ENCODE data around the gene CCDC142.

DNA sequence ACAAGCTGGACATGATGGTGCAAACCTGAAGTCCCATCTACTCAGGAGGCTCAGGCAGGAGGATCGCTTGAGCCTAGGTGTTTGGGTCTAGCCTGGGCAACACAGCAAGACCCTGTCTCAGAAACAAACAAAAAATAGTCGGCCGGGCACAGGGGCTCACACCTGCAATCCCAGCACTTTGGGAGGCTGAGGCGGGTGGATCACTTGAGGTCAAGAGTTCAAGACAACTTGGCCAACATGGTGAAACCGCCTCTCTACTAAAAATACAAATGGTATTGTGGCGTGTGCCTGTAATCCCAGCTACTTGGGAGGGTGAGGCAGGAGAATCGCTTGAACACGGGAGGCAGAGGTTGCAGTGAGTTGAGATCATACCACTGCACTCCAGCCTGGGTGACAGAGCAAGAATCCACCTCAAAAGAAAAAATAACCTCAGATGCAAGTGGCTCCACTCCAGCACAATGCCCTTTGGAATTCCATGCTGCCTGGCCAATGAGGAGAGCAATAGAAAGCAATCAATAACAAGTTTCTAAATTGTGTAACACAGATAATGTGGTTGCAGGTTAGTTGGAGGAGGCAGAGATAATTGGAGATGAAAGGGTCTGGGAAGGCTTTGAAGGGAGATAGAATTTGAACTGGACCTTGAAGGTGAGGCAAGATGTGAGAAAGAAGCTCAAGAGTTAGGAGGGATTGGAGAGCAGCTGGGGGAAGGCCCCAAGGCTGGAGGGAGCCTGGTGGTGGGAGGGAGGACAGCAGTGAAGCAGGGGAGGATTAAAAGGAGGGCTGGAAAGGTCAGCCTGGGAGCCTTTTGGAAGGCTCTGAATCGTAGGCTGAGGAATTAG lies 6.1 kb upstream of the CCDC142 start:
- TF ChIP-seq, protein P1, sequence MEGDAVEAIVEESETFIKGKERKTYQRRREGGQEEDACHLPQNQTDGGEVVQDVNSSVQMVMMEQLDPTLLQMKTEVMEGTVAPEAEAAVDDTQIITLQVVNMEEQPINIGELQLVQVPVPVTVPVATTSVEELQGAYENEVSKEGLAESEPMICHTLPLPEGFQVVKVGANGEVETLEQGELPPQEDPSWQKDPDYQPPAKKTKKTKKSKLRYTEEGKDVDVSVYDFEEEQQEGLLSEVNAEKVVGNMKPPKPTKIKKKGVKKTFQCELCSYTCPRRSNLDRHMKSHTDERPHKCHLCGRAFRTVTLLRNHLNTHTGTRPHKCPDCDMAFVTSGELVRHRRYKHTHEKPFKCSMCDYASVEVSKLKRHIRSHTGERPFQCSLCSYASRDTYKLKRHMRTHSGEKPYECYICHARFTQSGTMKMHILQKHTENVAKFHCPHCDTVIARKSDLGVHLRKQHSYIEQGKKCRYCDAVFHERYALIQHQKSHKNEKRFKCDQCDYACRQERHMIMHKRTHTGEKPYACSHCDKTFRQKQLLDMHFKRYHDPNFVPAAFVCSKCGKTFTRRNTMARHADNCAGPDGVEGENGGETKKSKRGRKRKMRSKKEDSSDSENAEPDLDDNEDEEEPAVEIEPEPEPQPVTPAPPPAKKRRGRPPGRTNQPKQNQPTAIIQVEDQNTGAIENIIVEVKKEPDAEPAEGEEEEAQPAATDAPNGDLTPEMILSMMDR (IDR thresholded peaks at IDR 0.05; ENCODE audit: poor library complexity, severe bottlenecking): no peak
- TF ChIP-seq EP300 (conservative IDR thresholded peaks at IDR 0.05; ENCODE audit: poor library complexity, severe bottlenecking) (no peak), TAF1 (IDR thresholded peaks at IDR 0.05; ENCODE audit: low read depth) (no peak)
- TF ChIP-seq, protein P2, sequence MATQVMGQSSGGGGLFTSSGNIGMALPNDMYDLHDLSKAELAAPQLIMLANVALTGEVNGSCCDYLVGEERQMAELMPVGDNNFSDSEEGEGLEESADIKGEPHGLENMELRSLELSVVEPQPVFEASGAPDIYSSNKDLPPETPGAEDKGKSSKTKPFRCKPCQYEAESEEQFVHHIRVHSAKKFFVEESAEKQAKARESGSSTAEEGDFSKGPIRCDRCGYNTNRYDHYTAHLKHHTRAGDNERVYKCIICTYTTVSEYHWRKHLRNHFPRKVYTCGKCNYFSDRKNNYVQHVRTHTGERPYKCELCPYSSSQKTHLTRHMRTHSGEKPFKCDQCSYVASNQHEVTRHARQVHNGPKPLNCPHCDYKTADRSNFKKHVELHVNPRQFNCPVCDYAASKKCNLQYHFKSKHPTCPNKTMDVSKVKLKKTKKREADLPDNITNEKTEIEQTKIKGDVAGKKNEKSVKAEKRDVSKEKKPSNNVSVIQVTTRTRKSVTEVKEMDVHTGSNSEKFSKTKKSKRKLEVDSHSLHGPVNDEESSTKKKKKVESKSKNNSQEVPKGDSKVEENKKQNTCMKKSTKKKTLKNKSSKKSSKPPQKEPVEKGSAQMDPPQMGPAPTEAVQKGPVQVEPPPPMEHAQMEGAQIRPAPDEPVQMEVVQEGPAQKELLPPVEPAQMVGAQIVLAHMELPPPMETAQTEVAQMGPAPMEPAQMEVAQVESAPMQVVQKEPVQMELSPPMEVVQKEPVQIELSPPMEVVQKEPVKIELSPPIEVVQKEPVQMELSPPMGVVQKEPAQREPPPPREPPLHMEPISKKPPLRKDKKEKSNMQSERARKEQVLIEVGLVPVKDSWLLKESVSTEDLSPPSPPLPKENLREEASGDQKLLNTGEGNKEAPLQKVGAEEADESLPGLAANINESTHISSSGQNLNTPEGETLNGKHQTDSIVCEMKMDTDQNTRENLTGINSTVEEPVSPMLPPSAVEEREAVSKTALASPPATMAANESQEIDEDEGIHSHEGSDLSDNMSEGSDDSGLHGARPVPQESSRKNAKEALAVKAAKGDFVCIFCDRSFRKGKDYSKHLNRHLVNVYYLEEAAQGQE (IDR thresholded peaks at IDR 0.05; ENCODE audit: borderline replicate concordance): no peak
